ENCODE measurements around the gene SCMH1. TPM values are rescaled to one million over a fixed set of nuclear protein-coding genes. Genes with fewer than 3 reads are reported as not detected.

The SCMH1 gene
- total RNA-seq, 1 experiment from 2014 or later, result 16.5 TPM

GRCh38 chr1:41098730-41099460, 143.2 kb downstream of the SCMH1 start:
- Histone ChIP-seq H2AK5ac (ENCODE audit: insufficient read length, low read length) (no peak overlapping the region), H3K4ac (ENCODE audit: low read depth, low read length) (no peak overlapping the region), H3K14ac (ENCODE audit: insufficient read depth, low read length) (no peak overlapping the region), H2BK5ac (ENCODE audit: insufficient read length, low read length) (no peak overlapping the region), H3K79me1 (ENCODE audit: insufficient read depth, low read depth, low read length, poor library complexity, severe bottlenecking) (no peaks in the 10 kb centered on the region), H2BK20ac (ENCODE audit: low read depth, low read length, poor library complexity, severe bottlenecking) (no peak overlapping the region), H4K5ac (ENCODE audit: insufficient read length, low read depth, low read length) (no peak overlapping the region), H4K20me1 (ENCODE audit: control insufficient read depth, insufficient read depth, insufficient read length) (no peaks in the 10 kb centered on the region), H2AFZ (ENCODE audit: low read length) (no peak overlapping the region), H3K4me1 (ENCODE audit: insufficient read depth, low read length) (no peaks in the 10 kb centered on the region; the same call in 1 of the 2 replicates), H2BK12ac (ENCODE audit: insufficient read length, low read depth, low read length) (no peak overlapping the region), H3K4me2 (ENCODE audit: insufficient read depth, insufficient read length, low read length) (no peak overlapping the region), H3K23ac (ENCODE audit: insufficient read length, low read depth, low read length) (no peak overlapping the region), H3K27me3 (ENCODE audit: insufficient read depth, low read length) (no peaks in the 10 kb centered on the region), H4K8ac (replicated peaks; ENCODE audit: insufficient read length, low read depth, low read length) (no peak overlapping the region), H3K23me2 (ENCODE audit: insufficient read length, low read depth, low read length, poor library complexity, severe bottlenecking) (no peaks in the 10 kb centered on the region), H2BK15ac (ENCODE audit: low read depth, low read length) (no peak overlapping the region), H2BK120ac (ENCODE audit: low read depth, low read length, poor library complexity, severe bottlenecking) (no peak overlapping the region), H3K9ac (ENCODE audit: extremely low read depth, insufficient read length, low read length) (no peak overlapping the region), H4K91ac (ENCODE audit: insufficient read length, low read depth, low read length) (no peak overlapping the region), H3K27ac (ENCODE audit: insufficient read length, low read depth, low read length) (no peak overlapping the region), H3K9me3 (ENCODE audit: control insufficient read depth, low read depth, low read length) (no peaks in the 10 kb centered on the region), H3T11ph (ENCODE audit: low read length) (no peak overlapping the region), H3K79me2 (ENCODE audit: insufficient read depth, low read length) (no peaks in the 10 kb centered on the region), H3K56ac (ENCODE audit: insufficient read length, low read depth, low read length) (no peak overlapping the region), H3K18ac (ENCODE audit: insufficient read length, low read depth, low read length) (no peak overlapping the region)
- Mint-ChIP-seq H3K9me3 (no peaks in the 10 kb centered on the region), H3K36me3 (ENCODE audit: insufficient read depth in 1 of 3, low read depth in 3 of 3) (no peaks in the 10 kb centered on the region), H3K27me3 (ENCODE audit: low read depth) (no peaks in the 10 kb centered on the region), H3K27ac (no peak overlapping the region), H3K4me3 (no peak overlapping the region), H3K4me1 (peaks cover 2 to 5% of the 10 kb centered on the region in 2 experiments)
- no peak for TF ChIP-seq CTCF (conservative IDR thresholded peaks at IDR 0.05)
- DNase-seq, result no peak
- WGBS (ENCODE audit: extremely low coverage, insufficient read length, low lambda C conversion rate), result no CpG with 5 or more reads among the region's 5 CpGs

Measured in H9 (cell line).